IPS-18c (cell line): ENCODE data around the gene PSMB8.
"Not testable (repeated sequence)": the region's sequence is repeated elsewhere in the genome, so short reads cannot be mapped to it uniquely, and the experiment has no call there.

ENCODE experiments used
- H3K4me3 ChIP-seq: 2 replicates; pipeline ENCODE4 v1.7.0; 2013; ENCODE audit warnings: low read depth, mild to moderate bottlenecking, low read length, moderate library complexity; ENCODE audit not compliant: insufficient read depth
- H3K9me3 ChIP-seq: one replicate; pipeline ENCODE4 v1.6.1; 2013; ENCODE audit warnings: mild to moderate bottlenecking, low read length, moderate library complexity; ENCODE audit not compliant: control insufficient read depth, insufficient read depth

Gene PSMB8

GRCh38 chr6:32843979-32844838 lies at the start of gene PSMB8:
PSMB8 (minus strand) TSS chr6:32844047; CDS start chr6:32843996, 51 bp downstream.
- H3K4me3 ChIP-seq, result peak within 1 kb of the TSS; percentile 73
- H3K9me3 ChIP-seq, result no peaks in the 10 kb centered on the region

- H3K4me3 ChIP-seq, result no peak overlapping the region
- no peaks in the 10 kb centered on the region for H3K9me3 ChIP-seq
These were observed 47.0 kb upstream of the PSMB8 start for GRCh38 chr6:32890831-32891230.

- Histone ChIP-seq H3K4me3 (no peak overlapping the region), H3K9me3 (no peaks in the 10 kb centered on the region)
These were observed 45.7 kb upstream of the PSMB8 start for GRCh38 chr6:32889533-32889932.

- Histone ChIP-seq H3K4me3 (no peak overlapping the region), H3K9me3 (no peaks in the 10 kb centered on the region)
These were observed 44.7 kb upstream of the PSMB8 start for GRCh38 chr6:32888576-32888975.

GRCh38 chr6:32887616-32888015 lies 43.8 kb upstream of the PSMB8 start:
- Histone ChIP-seq H3K9me3 (no peaks in the 10 kb centered on the region), H3K4me3 (no peak overlapping the region)

GRCh38 chr6:32886681-32887383 lies 43.0 kb upstream of the PSMB8 start:
- Histone ChIP-seq H3K9me3 (no peaks in the 10 kb centered on the region), H3K4me3 (no peak overlapping the region)

- Histone ChIP-seq H3K9me3 (no peaks in the 10 kb centered on the region), H3K4me3 (no peak overlapping the region)
These were observed 41.9 kb upstream of the PSMB8 start for GRCh38 chr6:32885698-32886286.

- Histone ChIP-seq H3K4me3 (no peak overlapping the region), H3K9me3 (no peaks in the 10 kb centered on the region)
These were observed 39.9 kb upstream of the PSMB8 start for GRCh38 chr6:32883789-32884188.

- H3K9me3 ChIP-seq, result no peaks in the 10 kb centered on the region
- H3K4me3 ChIP-seq, result no peak overlapping the region
These were observed 39.0 kb upstream of the PSMB8 start for GRCh38 chr6:32882879-32883250.

- H3K4me3 ChIP-seq, result not testable (repeated sequence)
These were observed 37.1 kb upstream of the PSMB8 start for GRCh38 chr6:32880962-32881361.

GRCh38 chr6:32879691-32880090 lies 35.8 kb upstream of the PSMB8 start:
- Histone ChIP-seq H3K4me3 (no peak overlapping the region), H3K9me3 (no peaks in the 10 kb centered on the region)

More at GRCh38 chr6:32880962-32881361, 37.1 kb upstream of the PSMB8 start:
- H3K9me3 ChIP-seq, result not testable (repeated sequence)

GRCh38 chr6:32876603-32877002 lies 32.8 kb upstream of the PSMB8 start:
- Histone ChIP-seq H3K9me3 (no peaks in the 10 kb centered on the region), H3K4me3 (no peak overlapping the region)

- not testable (repeated sequence) for H3K9me3 ChIP-seq, H3K4me3 ChIP-seq
These were observed 30.1 kb upstream of the PSMB8 start for GRCh38 chr6:32873947-32874346.

- Histone ChIP-seq H3K4me3 (no peak overlapping the region), H3K9me3 (no peaks in the 10 kb centered on the region)
These were observed 24.5 kb upstream of the PSMB8 start for GRCh38 chr6:32868257-32868788.

- H3K9me3 ChIP-seq, result no peaks in the 10 kb centered on the region
- H3K4me3 ChIP-seq, result no peak overlapping the region
These were observed 23.9 kb upstream of the PSMB8 start for GRCh38 chr6:32867554-32868256.

GRCh38 chr6:32867022-32867477 lies 23.2 kb upstream of the PSMB8 start:
- Histone ChIP-seq H3K4me3 (no peak overlapping the region), H3K9me3 (no peaks in the 10 kb centered on the region)
